Measurements from ENCODE around the gene RPE65. TPM values are rescaled to one million over a fixed set of nuclear protein-coding genes. Genes with fewer than 3 reads are reported as not detected.

Gene RPE65
- not detected in 2 replicates for polyA plus RNA-seq (2011; rRNA removed)
- polyA plus RNA-seq (2012; cell fraction: cytosol; rRNA removed): not detected in 2 replicates
- polyA plus RNA-seq (2012; cell fraction: nucleus; rRNA removed): not detected in 2 replicates
- polyA plus RNA-seq (2017; fragmentation: RNase III; extraction: RNeasy Plus Mini Kit Qiagen cat#74134 plus additional on column Dnase treatment): not detected in 3 replicates
- polyA minus RNA-seq (2011; rRNA and poly(A)+ RNA removed): not detected in 2 replicates

DNA sequence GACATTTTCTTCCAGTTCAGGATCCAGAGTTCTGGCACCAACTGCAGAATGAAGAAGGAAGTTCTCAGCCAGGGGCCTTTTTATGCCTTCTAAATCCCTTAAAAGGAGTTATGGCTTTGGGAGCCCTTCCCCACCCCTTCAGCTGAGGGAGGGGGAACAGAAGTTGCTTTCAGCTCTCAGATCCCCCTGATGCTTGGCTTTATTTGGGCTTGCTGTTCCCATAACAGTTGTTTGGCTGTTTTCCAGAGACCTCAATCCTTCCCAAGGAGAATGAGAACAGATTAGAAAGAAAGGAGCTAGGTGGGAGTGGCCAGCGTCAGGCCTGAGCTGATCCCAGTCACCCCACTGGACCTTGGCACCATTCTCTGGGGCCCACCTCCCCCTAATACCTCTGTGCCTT, at the start of gene RPE65:
RPE65 (minus strand) TSS at position 54 of the 400 bp plus-strand sequence; CDS start at position 5, 49 bp downstream.
- ChIA-PET CTCF (interaction anchor here (1.0 kb wide), 1 partner anchor 69 kb away, joined by 3 read pairs; no protein-coding TSS in a partner anchor), POLR2A (no interaction called here)
- FAIRE-seq (no peak), DNase-seq (ENCODE audit: low read depth in 1 of 2, low spot score in 1 of 2) (no peak), ATAC-seq (no peak)
- Histone ChIP-seq H3K4me2 (no peak within 1 kb of the TSS), H3K4me1 (no peaks in the 10 kb centered on the region), H3K4me3 (no peak within 1 kb of the TSS), H3K9me3 (no peaks in the 10 kb centered on the region), H3K27ac (no peak within 1 kb of the TSS)
- no peak for TF ChIP-seq RARB (CRISPR knock-in tag; IDR thresholded peaks at IDR 0.05)
- no peak for TF ChIP-seq TFCP2L1 (CRISPR knock-in tag; IDR thresholded peaks at IDR 0.05)
- no peak for TF ChIP-seq RCOR1 (IDR thresholded peaks at IDR 0.05; ENCODE audit: low read depth, low read length)
- no peak for TF ChIP-seq HOXB5 (CRISPR knock-in tag; IDR thresholded peaks at IDR 0.05)
- TF ChIP-seq, protein P1, sequence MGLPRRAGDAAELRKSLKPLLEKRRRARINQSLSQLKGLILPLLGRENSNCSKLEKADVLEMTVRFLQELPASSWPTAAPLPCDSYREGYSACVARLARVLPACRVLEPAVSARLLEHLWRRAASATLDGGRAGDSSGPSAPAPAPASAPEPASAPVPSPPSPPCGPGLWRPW (IDR thresholded peaks at IDR 0.05): no peak
- TF ChIP-seq JUN (IDR thresholded peaks at IDR 0.05): no peak
- TF ChIP-seq CHD4 (IDR thresholded peaks at IDR 0.05; ENCODE audit: borderline replicate concordance): no peak
- TF ChIP-seq, protein P2, sequence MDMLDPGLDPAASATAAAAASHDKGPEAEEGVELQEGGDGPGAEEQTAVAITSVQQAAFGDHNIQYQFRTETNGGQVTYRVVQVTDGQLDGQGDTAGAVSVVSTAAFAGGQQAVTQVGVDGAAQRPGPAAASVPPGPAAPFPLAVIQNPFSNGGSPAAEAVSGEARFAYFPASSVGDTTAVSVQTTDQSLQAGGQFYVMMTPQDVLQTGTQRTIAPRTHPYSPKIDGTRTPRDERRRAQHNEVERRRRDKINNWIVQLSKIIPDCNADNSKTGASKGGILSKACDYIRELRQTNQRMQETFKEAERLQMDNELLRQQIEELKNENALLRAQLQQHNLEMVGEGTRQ (IDR thresholded peaks at IDR 0.05): no peak
- no peak for TF ChIP-seq CEBPB (IDR thresholded peaks at IDR 0.05)
- TF ChIP-seq GATA3 (IDR thresholded peaks at IDR 0.05; ENCODE audit: borderline replicate concordance): no peak
- TF ChIP-seq, protein P3, sequence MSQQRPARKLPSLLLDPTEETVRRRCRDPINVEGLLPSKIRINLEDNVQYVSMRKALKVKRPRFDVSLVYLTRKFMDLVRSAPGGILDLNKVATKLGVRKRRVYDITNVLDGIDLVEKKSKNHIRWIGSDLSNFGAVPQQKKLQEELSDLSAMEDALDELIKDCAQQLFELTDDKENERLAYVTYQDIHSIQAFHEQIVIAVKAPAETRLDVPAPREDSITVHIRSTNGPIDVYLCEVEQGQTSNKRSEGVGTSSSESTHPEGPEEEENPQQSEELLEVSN (IDR thresholded peaks at IDR 0.05; ENCODE audit: borderline replicate concordance, low read depth): no peak
- no peak for TF ChIP-seq HOXA7 (CRISPR knock-in tag; IDR thresholded peaks at IDR 0.05)
- no peak for TF ChIP-seq ZNF302 (CRISPR knock-in tag; IDR thresholded peaks at IDR 0.05)
- 0% methylated on average over 1 of the region's 1 CpG for WGBS (ENCODE audit: missing lambda C conversion rate)

DNA sequence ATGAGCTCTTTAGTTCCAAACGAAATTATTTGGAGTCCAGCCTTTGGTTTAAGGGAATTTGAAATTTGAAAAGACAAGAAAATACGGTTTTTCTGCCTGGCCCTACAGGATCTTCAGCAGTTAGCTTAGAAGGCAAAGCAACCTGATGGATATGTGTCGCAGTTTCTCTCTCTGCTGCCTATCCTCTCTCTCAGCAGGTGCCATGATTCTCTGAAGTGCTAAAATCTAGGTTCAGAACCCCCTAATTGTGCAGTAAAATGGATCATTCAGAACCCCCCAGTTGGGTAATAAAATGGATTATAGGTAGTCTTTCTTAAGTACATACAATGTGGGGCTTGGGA, 47.6 kb upstream of the RPE65 start:
- no peak for FAIRE-seq
- no peak for TF ChIP-seq MAX (IDR thresholded peaks at IDR 0.05)
- TF ChIP-seq JUNB (IDR thresholded peaks at IDR 0.05): no peak
- no peak for TF ChIP-seq RCOR1 (IDR thresholded peaks at IDR 0.05; ENCODE audit: low read depth, low read length)
- TF ChIP-seq NPAS2 (CRISPR knock-in tag; IDR thresholded peaks at IDR 0.05; ENCODE audit: borderline replicate concordance): no peak
- TF ChIP-seq EHMT2 (IDR thresholded peaks at IDR 0.05; ENCODE audit: low read depth): no peak
- TF ChIP-seq, protein P4, sequence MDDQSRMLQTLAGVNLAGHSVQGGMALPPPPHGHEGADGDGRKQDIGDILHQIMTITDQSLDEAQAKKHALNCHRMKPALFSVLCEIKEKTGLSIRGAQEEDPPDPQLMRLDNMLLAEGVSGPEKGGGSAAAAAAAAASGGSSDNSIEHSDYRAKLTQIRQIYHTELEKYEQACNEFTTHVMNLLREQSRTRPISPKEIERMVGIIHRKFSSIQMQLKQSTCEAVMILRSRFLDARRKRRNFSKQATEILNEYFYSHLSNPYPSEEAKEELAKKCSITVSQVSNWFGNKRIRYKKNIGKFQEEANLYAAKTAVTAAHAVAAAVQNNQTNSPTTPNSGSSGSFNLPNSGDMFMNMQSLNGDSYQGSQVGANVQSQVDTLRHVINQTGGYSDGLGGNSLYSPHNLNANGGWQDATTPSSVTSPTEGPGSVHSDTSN (IDR thresholded peaks at IDR 0.05): no peak
- TF ChIP-seq RARB (CRISPR knock-in tag; IDR thresholded peaks at IDR 0.05): no peak
- no peak for TF ChIP-seq TFCP2L1 (CRISPR knock-in tag; IDR thresholded peaks at IDR 0.05)
- TF ChIP-seq ZSCAN20 (CRISPR knock-in tag; IDR thresholded peaks at IDR 0.05): no peak
- TF ChIP-seq JUN (IDR thresholded peaks at IDR 0.05): no peak
- no peak for TF ChIP-seq FOSB (CRISPR knock-in tag; IDR thresholded peaks at IDR 0.05)
- TF ChIP-seq BHLHE40 (IDR thresholded peaks at IDR 0.05; ENCODE audit: low read depth, low read length): no peak
- TF ChIP-seq HOXA7 (CRISPR knock-in tag; IDR thresholded peaks at IDR 0.05): no peak
- TF ChIP-seq EHF (CRISPR knock-in tag; IDR thresholded peaks at IDR 0.05): no peak
- DNase-seq (ENCODE audit: low read depth in 1 of 2, low spot score in 1 of 2): no peak
- peaks cover 12% of the 10 kb centered on the region; the same call in 2 of the 3 replicates for H3K4me1 ChIP-seq
- ChIA-PET CTCF (interaction anchor here (1.0 kb wide), 1 partner anchor 17 kb away, joined by 3 read pairs; no protein-coding TSS in a partner anchor), POLR2A (no interaction called here)
- peak overlapping the region; percentile 79 for H3K4me2 ChIP-seq
- WGBS (ENCODE audit: missing lambda C conversion rate): 10% methylated on average over 3 of the region's 3 CpGs
- H3K4me3 ChIP-seq: peak overlapping the region; percentile 84
- H3K27ac ChIP-seq: peak overlapping the region; percentile 53 to 77
- no peaks in the 10 kb centered on the region for H3K9me3 ChIP-seq
- peak; percentile 44 to 52 for ATAC-seq
